SKM-1 (cell line): Measurements from ENCODE around the gene NANP.

Experiments used
- DNase-seq: peaks from one replicate; lab custom pipeline; 2025; ENCODE audit not compliant: unreplicated experiment; lab: John Stamatoyannopoulos, UW

The NANP gene

GRCh38 chr20:25571817-25572216, 52.0 kb downstream of the NANP start:
- no peak for DNase-seq

GRCh38 chr20:25571240-25571639, 52.6 kb downstream of the NANP start:
- DNase-seq: no peak

DNA sequence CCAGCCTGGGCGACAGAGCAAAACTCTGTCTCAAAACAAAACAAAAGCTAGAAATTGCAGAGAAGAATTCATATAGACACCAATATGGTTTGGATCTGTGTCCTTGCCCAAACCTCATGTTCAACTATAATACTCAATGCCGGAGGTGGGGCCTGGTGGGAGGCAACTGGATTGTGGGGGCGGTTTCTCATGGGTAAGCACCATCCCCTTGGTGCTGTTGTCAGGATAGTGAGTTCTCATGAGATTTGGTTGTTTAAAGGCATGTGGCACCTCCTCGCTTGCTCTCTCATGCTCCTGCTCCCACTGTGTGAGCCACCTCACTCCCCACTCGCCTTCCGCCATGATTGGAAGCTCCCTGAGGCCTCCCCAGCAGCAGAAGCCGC, 53.7 kb downstream of the NANP start:
- no peak for DNase-seq

DNA sequence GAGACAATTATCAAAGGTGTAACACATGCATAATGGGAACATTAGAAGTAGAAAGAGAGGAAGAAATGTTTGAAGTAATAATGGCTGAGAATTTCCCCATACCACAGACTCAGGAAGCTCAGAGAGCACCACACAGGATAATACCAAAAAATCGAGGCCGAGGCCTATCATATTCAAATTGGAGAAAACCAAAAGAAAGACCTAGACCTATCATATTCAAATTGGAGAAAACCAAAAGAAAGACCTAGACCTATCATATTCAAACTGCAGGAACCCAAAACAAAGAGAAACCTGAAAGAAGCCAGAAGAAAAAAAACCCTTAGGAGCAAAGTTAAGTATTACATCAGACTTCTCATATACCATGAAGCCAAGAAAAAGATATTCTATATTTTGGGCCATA, 56.5 kb downstream of the NANP start:
- DNase-seq: no peak

- no peak for DNase-seq
Measured at GRCh38 chr20:25566821-25567220, 57.0 kb downstream of the NANP start.

DNA sequence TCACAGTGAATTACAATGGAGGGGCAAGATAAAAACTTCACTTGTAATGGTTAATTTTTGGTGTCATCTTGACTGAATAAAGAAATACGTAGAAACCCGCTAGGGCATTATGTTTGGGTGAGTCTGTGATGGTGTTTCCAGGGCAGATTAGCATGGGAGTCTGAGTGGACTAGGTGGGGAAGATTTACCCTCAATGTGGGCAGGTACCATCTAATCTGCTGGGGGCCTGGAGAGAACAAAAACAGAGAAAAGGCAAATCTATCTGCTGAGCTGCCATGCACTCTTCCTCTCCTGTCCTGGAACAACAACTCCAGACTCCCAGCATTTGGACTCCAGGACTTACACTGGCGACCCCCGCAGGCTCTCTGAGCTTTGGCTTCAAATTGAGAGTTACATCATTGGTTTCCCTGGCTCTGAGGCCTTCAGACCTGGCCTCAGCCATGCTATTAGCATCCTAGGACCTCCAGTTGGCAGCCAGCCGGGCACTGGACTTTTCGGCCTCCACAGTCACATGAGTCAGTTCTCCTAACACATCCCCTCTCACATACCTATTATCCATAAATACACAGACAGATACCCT, 58.1 kb downstream of the NANP start:
- no peak for DNase-seq

DNA sequence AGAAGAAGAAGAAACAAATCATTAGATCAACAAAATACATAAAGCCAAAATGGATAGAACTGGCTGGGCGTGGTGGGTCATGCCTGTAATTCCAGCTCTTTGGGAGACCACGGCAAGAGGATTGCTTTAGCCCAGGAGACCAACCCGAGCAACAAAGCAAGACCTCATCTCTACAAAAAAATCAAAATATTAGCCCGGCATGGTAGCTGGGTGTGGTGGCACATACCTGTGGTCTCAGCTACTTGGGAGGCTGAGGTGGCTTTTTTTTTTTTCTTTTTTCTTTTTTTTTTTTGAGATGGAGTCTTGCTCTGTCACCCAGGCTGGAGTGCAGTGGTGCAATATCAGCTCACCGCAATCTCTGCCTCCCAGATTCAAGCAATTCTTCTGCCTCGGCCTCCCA, 59.9 kb downstream of the NANP start:
- DNase-seq: no peak

- no peak for DNase-seq
Measured at GRCh38 chr20:25563362-25563761, 60.5 kb downstream of the NANP start.
